ENCODE data around the gene LBX2.

GRCh38 chr2:74491648-74492544 lies 7.5 kb downstream of the LBX2 start:
- TF ChIP-seq SP1 (IDR thresholded peaks at IDR 0.05): no peak
- no peak for TF ChIP-seq BHLHE40 (IDR thresholded peaks at IDR 0.05; ENCODE audit: borderline replicate concordance)
- no peak for TF ChIP-seq FOXM1 (IDR thresholded peaks at IDR 0.05; ENCODE audit: borderline replicate concordance)
- TF ChIP-seq SUZ12 (IDR thresholded peaks at IDR 0.05): no peak
- no peak for TF ChIP-seq ELF4 (IDR thresholded peaks at IDR 0.05)
- TF ChIP-seq L3MBTL2 (conservative IDR thresholded peaks at IDR 0.05): no peak
- no peak for TF ChIP-seq ARNT (IDR thresholded peaks at IDR 0.05)
- TF ChIP-seq LEF1 (IDR thresholded peaks at IDR 0.05; ENCODE audit: borderline replicate concordance): no peak
- no peak for TF ChIP-seq HDGF (IDR thresholded peaks at IDR 0.05; ENCODE audit: borderline replicate concordance)

All from HEK293T (cell line).